Measurements from ENCODE around the gene ZFAND2A. TPM values are rescaled to one million over a fixed set of nuclear protein-coding genes. Genes with fewer than 3 reads are reported as not detected.

ZFAND2A gene
- total RNA-seq, 1 experiment from 2014 or later, result 13.7 TPM

GRCh38 chr7:1168422-1168821 is 8.4 kb upstream of the ZFAND2A start:
- Histone ChIP-seq H3K79me2 (ENCODE audit: insufficient read depth, low read length) (no peaks in the 10 kb centered on the region), H2BK15ac (ENCODE audit: low read depth, low read length) (no peak overlapping the region), H4K20me1 (ENCODE audit: control insufficient read depth, insufficient read depth, insufficient read length) (no peaks in the 10 kb centered on the region), H2BK20ac (ENCODE audit: low read depth, low read length, poor library complexity, severe bottlenecking) (no peak overlapping the region), H4K91ac (ENCODE audit: insufficient read length, low read depth, low read length) (no peak overlapping the region), H3K9me3 (ENCODE audit: control insufficient read depth, low read depth, low read length) (no peaks in the 10 kb centered on the region), H3K4me2 (ENCODE audit: insufficient read depth, insufficient read length, low read length) (no peak overlapping the region), H3T11ph (ENCODE audit: low read length) (no peak overlapping the region), H2AFZ (ENCODE audit: low read length) (no peak overlapping the region), H2BK12ac (ENCODE audit: insufficient read length, low read depth, low read length) (no peak overlapping the region), H2BK5ac (ENCODE audit: insufficient read length, low read length) (no peak overlapping the region), H4K5ac (ENCODE audit: insufficient read length, low read depth, low read length) (no peak overlapping the region), H4K8ac (replicated peaks; ENCODE audit: insufficient read length, low read depth, low read length) (no peak overlapping the region), H3K9ac (ENCODE audit: extremely low read depth, insufficient read length, low read length) (no peak overlapping the region), H3K23me2 (ENCODE audit: insufficient read length, low read depth, low read length, poor library complexity, severe bottlenecking) (no peaks in the 10 kb centered on the region), H2BK120ac (ENCODE audit: low read depth, low read length, poor library complexity, severe bottlenecking) (no peak overlapping the region), H3K14ac (ENCODE audit: insufficient read depth, low read length) (no peak overlapping the region), H3K23ac (ENCODE audit: insufficient read length, low read depth, low read length) (no peak overlapping the region), H3K56ac (ENCODE audit: insufficient read length, low read depth, low read length) (no peak overlapping the region), H3K4ac (ENCODE audit: low read depth, low read length) (no peak overlapping the region), H3K27me3 (ENCODE audit: insufficient read depth, low read length) (no peaks in the 10 kb centered on the region), H2AK5ac (ENCODE audit: insufficient read length, low read length) (no peak overlapping the region), H3K79me1 (ENCODE audit: insufficient read depth, low read depth, low read length, poor library complexity, severe bottlenecking) (no peaks in the 10 kb centered on the region), H3K4me1 (ENCODE audit: insufficient read depth, low read length) (no peaks in the 10 kb centered on the region), H3K27ac (ENCODE audit: insufficient read length, low read depth, low read length) (no peak overlapping the region), H3K18ac (ENCODE audit: insufficient read length, low read depth, low read length) (no peak overlapping the region)
- Mint-ChIP-seq H3K9me3 (peaks cover 0 to 3% of the 10 kb centered on the region in 2 experiments; a peak in 4 of 5 replicates), H3K4me3 (no peak overlapping the region), H3K27me3 (ENCODE audit: low read depth) (peaks cover 8% of the 10 kb centered on the region), H3K27ac (no peak overlapping the region), H3K4me1 (peaks cover 0 to 10% of the 10 kb centered on the region in 2 experiments; a peak in 2 of 4 replicates), H3K36me3 (ENCODE audit: insufficient read depth in 1 of 3, low read depth in 3 of 3) (peaks cover 0 to 20% (median 2%) of the 10 kb centered on the region in 3 experiments; a peak in 4 of 7 replicates)
- TF ChIP-seq CTCF (conservative IDR thresholded peaks at IDR 0.05), result no peak
- WGBS (ENCODE audit: extremely low coverage, insufficient read length, low lambda C conversion rate), result no CpG with 5 or more reads among the region's 11 CpGs
- DNase-seq, result no peak

Data from H9 (cell line).